HEK293 (cell line): ENCODE measurements around the gene TAMALIN.

Source experiments
- GFI1B ChIP-seq: fragments of 450-650 bp; formaldehyde crosslinking; IDR thresholded peaks from 2 replicates; pipeline ENCODE4 v1.5.1; 2016; ENCODE audit warnings: missing biosample characterization, missing genetic modification characterization
- KLF9 ChIP-seq: fragments of 450-650 bp; formaldehyde crosslinking; IDR thresholded peaks from 2 replicates; pipeline ENCODE4 v1.5.1; 2016; ENCODE audit warnings: missing biosample characterization, missing genetic modification characterization, low read depth
- PRDM1 ChIP-seq: fragments of 450-650 bp; formaldehyde crosslinking; IDR thresholded peaks from 2 replicates; pipeline ENCODE4; 2016; ENCODE audit warnings: missing biosample characterization, missing genetic modification characterization
- SCRT1 ChIP-seq: fragments of 450-650 bp; formaldehyde crosslinking; IDR thresholded peaks from 2 replicates; pipeline ENCODE4 v1.5.1; 2016; ENCODE audit warnings: missing biosample characterization, missing genetic modification characterization, borderline replicate concordance
- SCRT2 ChIP-seq: fragments of 450-650 bp; formaldehyde crosslinking; IDR thresholded peaks from 2 replicates; pipeline ENCODE4 v1.5.1; 2016; ENCODE audit warnings: missing biosample characterization, missing genetic modification characterization
- SETDB1 ChIP-seq: IDR thresholded peaks from one replicate; pipeline ENCODE4 v1.6.1; 2017; ENCODE audit warnings: mild to moderate bottlenecking, low read length, moderate library complexity, mixed read lengths; ENCODE audit not compliant: insufficient read length
- ZBTB17 ChIP-seq: fragments of 450-650 bp; formaldehyde crosslinking; IDR thresholded peaks from 2 replicates; pipeline ENCODE4 v1.5.1; 2016; ENCODE audit warnings: missing biosample characterization, missing genetic modification characterization
- ZBTB44 ChIP-seq: fragments of 450-650 bp; IDR thresholded peaks from 2 replicates; pipeline ENCODE4 v1.5.1; 2018; ENCODE audit warnings: missing biosample characterization, mild to moderate bottlenecking, missing genetic modification characterization
- ZBTB48 ChIP-seq: fragments of 450-650 bp; formaldehyde crosslinking; IDR thresholded peaks from 2 replicates; pipeline ENCODE4 v1.5.1; 2016; ENCODE audit warnings: missing biosample characterization, missing genetic modification characterization
- ZBTB8A ChIP-seq: fragments of 450-650 bp; formaldehyde crosslinking; IDR thresholded peaks from 2 replicates; pipeline ENCODE4 v1.5.1; 2016; ENCODE audit warnings: missing biosample characterization, missing genetic modification characterization
- ZFP69B ChIP-seq: fragments of 450-650 bp; formaldehyde crosslinking; IDR thresholded peaks from 2 replicates; pipeline ENCODE4 v1.5.1; 2016; ENCODE audit warnings: missing biosample characterization, missing genetic modification characterization
- ZNF157 ChIP-seq: fragments of 450-650 bp; formaldehyde crosslinking; IDR thresholded peaks from 2 replicates; pipeline ENCODE4 v1.5.1; 2016; ENCODE audit warnings: missing biosample characterization, missing genetic modification characterization
- ZNF211 ChIP-seq: fragments of 450-650 bp; formaldehyde crosslinking; IDR thresholded peaks from 2 replicates; pipeline ENCODE4 v1.5.1; 2016; ENCODE audit warnings: low read depth, missing biosample characterization, missing genetic modification characterization
- ZNF24 ChIP-seq: fragments of 450-650 bp; formaldehyde crosslinking; IDR thresholded peaks from 2 replicates; pipeline ENCODE4 v1.5.1; 2016; ENCODE audit warnings: missing biosample characterization, missing genetic modification characterization
- ZNF341 ChIP-seq: fragments of 450-650 bp; formaldehyde crosslinking; IDR thresholded peaks from 2 replicates; pipeline ENCODE4; 2016; ENCODE audit warnings: low read depth, missing biosample characterization, missing genetic modification characterization
- ZNF394 ChIP-seq: fragments of 450-650 bp; formaldehyde crosslinking; IDR thresholded peaks from 2 replicates; pipeline ENCODE4 v1.5.1; 2016; ENCODE audit warnings: missing biosample characterization, missing genetic modification characterization, mild to moderate bottlenecking, moderate library complexity, borderline replicate concordance
- ZNF426 ChIP-seq: fragments of 450-650 bp; formaldehyde crosslinking; IDR thresholded peaks from 2 replicates; pipeline ENCODE4 v1.5.1; 2017; ENCODE audit warnings: missing biosample characterization, missing genetic modification characterization, mild to moderate bottlenecking, inconsistent platforms, moderate library complexity
- ZNF510 ChIP-seq: fragments of 450-650 bp; formaldehyde crosslinking; IDR thresholded peaks from 2 replicates; pipeline ENCODE4 v1.5.1; 2018; ENCODE audit warnings: mild to moderate bottlenecking, missing genetic modification characterization, missing biosample characterization; ENCODE audit not compliant: insufficient replicate concordance
- ZNF548 ChIP-seq: fragments of 450-650 bp; formaldehyde crosslinking; IDR thresholded peaks from 2 replicates; pipeline ENCODE4 v1.5.1; 2016; ENCODE audit warnings: missing biosample characterization, missing genetic modification characterization
- ZNF629 ChIP-seq: fragments of 450-650 bp; formaldehyde crosslinking; IDR thresholded peaks from 2 replicates; pipeline ENCODE4 v1.5.1; 2017; ENCODE audit warnings: missing biosample characterization, missing genetic modification characterization
- ZNF664 ChIP-seq: fragments of 450-650 bp; formaldehyde crosslinking; IDR thresholded peaks from 2 replicates; pipeline ENCODE4 v1.5.1; 2016; ENCODE audit warnings: missing biosample characterization, missing genetic modification characterization
- ZNF76 ChIP-seq: fragments of 450-650 bp; formaldehyde crosslinking; IDR thresholded peaks from 2 replicates; pipeline ENCODE4; 2016; ENCODE audit warnings: low read depth, missing biosample characterization, missing genetic modification characterization, borderline replicate concordance
- ZNF792 ChIP-seq: fragments of 450-650 bp; formaldehyde crosslinking; IDR thresholded peaks from 2 replicates; pipeline ENCODE4 v1.5.1; 2016; ENCODE audit warnings: missing biosample characterization, missing genetic modification characterization
- ZSCAN4 ChIP-seq: fragments of 450-650 bp; formaldehyde crosslinking; IDR thresholded peaks from 2 replicates; pipeline ENCODE4 v1.5.1; 2017; ENCODE audit warnings: missing biosample characterization, missing genetic modification characterization
- ZXDB ChIP-seq: fragments of 450-650 bp; formaldehyde crosslinking; IDR thresholded peaks from 2 replicates; pipeline ENCODE4 v1.5.1; 2016; ENCODE audit warnings: missing biosample characterization, missing genetic modification characterization
- TF ChIP-seq, protein P1 (sequence below): sonication (generic); formaldehyde crosslinking; IDR thresholded peaks from 2 replicates; pipeline ENCODE4 v1.8.1; 2022; ENCODE audit warnings: mild to moderate bottlenecking, moderate library complexity, missing genetic modification reagents
- TF ChIP-seq, protein P2 (sequence below): fragments of 450-650 bp; formaldehyde crosslinking; IDR thresholded peaks from 2 replicates; pipeline ENCODE4 v1.5.0; 2017; ENCODE audit warnings: missing biosample characterization, missing genetic modification characterization, borderline replicate concordance
- TF ChIP-seq, protein P3 (sequence below): fragments of 450-650 bp; formaldehyde crosslinking; IDR thresholded peaks from 2 replicates; pipeline ENCODE4 v1.5.1; 2016; ENCODE audit warnings: missing biosample characterization, missing genetic modification characterization
- TF ChIP-seq, protein P4 (sequence below): fragments of 450-650 bp; formaldehyde crosslinking; IDR thresholded peaks from 2 replicates; pipeline ENCODE4 v1.5.1; 2016; ENCODE audit warnings: missing biosample characterization, missing genetic modification characterization

TAMALIN gene

GRCh38 chr12:52029685-52030084 is 22.9 kb downstream of the TAMALIN start (continued):
- TF ChIP-seq SCRT1 (tag by site-specific recombination) (no peak), ZNF664 (no peak), ZNF394 (tag by site-specific recombination) (peak; percentile 96), ZSCAN4 (tag by site-specific recombination) (0 out of 2 replicates have a peak, but pooled peaks have one; percentile 7), ZNF510 (tag by site-specific recombination) (no peak), SCRT2 (peak; percentile 54), PRDM1 (tag by site-specific recombination) (0 out of 2 replicates have a peak, but pooled peaks have one; percentile 37), GFI1B (no peak), ZNF76 (tag by site-specific recombination) (no peak), ZNF548 (tag by site-specific recombination) (no peak), ZBTB17 (tag by site-specific recombination) (peak; percentile 83), ZNF157 (tag by site-specific recombination) (no peak), ZNF629 (tag by site-specific recombination) (peak; percentile 51; the same call in 1 of the 2 replicates), ZNF24 (tag by site-specific recombination) (no peak), ZBTB8A (tag by site-specific recombination) (peak; percentile 50; the same call in 1 of the 2 replicates), ZNF792 (no peak), ZBTB48 (tag by site-specific recombination) (peak; percentile 61), ZFP69B (no peak), ZBTB44 (no peak), ZXDB (tag by site-specific recombination) (peak; percentile 25; the same call in 1 of the 2 replicates), ZNF341 (tag by site-specific recombination) (0 out of 2 replicates have a peak, but pooled peaks have one; percentile 40), SETDB1 (no peak), ZNF426 (tag by site-specific recombination) (no peak), ZNF211 (tag by site-specific recombination) (no peak), KLF9 (tag by site-specific recombination) (no peak)
- TF ChIP-seq, protein P1, sequence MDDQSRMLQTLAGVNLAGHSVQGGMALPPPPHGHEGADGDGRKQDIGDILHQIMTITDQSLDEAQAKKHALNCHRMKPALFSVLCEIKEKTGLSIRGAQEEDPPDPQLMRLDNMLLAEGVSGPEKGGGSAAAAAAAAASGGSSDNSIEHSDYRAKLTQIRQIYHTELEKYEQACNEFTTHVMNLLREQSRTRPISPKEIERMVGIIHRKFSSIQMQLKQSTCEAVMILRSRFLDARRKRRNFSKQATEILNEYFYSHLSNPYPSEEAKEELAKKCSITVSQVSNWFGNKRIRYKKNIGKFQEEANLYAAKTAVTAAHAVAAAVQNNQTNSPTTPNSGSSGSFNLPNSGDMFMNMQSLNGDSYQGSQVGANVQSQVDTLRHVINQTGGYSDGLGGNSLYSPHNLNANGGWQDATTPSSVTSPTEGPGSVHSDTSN (CRISPR knock-in tag) = no peak
- TF ChIP-seq, protein P2, sequence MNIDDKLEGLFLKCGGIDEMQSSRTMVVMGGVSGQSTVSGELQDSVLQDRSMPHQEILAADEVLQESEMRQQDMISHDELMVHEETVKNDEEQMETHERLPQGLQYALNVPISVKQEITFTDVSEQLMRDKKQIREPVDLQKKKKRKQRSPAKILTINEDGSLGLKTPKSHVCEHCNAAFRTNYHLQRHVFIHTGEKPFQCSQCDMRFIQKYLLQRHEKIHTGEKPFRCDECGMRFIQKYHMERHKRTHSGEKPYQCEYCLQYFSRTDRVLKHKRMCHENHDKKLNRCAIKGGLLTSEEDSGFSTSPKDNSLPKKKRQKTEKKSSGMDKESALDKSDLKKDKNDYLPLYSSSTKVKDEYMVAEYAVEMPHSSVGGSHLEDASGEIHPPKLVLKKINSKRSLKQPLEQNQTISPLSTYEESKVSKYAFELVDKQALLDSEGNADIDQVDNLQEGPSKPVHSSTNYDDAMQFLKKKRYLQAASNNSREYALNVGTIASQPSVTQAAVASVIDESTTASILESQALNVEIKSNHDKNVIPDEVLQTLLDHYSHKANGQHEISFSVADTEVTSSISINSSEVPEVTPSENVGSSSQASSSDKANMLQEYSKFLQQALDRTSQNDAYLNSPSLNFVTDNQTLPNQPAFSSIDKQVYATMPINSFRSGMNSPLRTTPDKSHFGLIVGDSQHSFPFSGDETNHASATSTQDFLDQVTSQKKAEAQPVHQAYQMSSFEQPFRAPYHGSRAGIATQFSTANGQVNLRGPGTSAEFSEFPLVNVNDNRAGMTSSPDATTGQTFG (tag by site-specific recombination) = no peak
- TF ChIP-seq, protein P3, sequence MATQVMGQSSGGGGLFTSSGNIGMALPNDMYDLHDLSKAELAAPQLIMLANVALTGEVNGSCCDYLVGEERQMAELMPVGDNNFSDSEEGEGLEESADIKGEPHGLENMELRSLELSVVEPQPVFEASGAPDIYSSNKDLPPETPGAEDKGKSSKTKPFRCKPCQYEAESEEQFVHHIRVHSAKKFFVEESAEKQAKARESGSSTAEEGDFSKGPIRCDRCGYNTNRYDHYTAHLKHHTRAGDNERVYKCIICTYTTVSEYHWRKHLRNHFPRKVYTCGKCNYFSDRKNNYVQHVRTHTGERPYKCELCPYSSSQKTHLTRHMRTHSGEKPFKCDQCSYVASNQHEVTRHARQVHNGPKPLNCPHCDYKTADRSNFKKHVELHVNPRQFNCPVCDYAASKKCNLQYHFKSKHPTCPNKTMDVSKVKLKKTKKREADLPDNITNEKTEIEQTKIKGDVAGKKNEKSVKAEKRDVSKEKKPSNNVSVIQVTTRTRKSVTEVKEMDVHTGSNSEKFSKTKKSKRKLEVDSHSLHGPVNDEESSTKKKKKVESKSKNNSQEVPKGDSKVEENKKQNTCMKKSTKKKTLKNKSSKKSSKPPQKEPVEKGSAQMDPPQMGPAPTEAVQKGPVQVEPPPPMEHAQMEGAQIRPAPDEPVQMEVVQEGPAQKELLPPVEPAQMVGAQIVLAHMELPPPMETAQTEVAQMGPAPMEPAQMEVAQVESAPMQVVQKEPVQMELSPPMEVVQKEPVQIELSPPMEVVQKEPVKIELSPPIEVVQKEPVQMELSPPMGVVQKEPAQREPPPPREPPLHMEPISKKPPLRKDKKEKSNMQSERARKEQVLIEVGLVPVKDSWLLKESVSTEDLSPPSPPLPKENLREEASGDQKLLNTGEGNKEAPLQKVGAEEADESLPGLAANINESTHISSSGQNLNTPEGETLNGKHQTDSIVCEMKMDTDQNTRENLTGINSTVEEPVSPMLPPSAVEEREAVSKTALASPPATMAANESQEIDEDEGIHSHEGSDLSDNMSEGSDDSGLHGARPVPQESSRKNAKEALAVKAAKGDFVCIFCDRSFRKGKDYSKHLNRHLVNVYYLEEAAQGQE (tag by site-specific recombination) = no peak
- TF ChIP-seq, protein P4, sequence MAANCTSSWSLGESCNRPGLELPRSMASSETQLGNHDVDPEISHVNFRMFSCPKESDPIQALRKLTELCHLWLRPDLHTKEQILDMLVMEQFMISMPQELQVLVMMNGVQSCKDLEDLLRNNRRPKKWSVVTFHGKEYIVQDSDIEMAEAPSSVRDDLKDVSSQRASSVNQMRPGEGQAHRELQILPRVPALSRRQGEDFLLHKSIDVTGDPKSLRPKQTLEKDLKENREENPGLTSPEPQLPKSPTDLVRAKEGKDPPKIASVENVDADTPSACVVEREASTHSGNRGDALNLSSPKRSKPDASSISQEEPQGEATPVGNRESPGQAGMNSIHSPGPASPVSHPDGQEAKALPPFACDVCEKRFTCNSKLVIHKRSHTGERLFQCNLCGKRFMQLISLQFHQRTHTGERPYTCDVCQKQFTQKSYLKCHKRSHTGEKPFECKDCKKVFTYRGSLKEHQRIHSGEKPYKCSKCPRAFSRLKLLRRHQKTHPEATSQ (tag by site-specific recombination) = no peak
